Glutamatergic neuron (in vitro differentiated cells): ENCODE measurements around the gene MORC2. TPM values are rescaled to one million over a fixed set of nuclear protein-coding genes. Genes with fewer than 3 reads are reported as not detected.

Source experiments
- DNase-seq: peaks from one replicate; pipeline ENCODE4 v3.0.0; 2022
- H3K27ac Mint-ChIP-seq: one replicate; pipeline ENCODE4 v1.8.0; 2020; ENCODE audit warnings: mild to moderate bottlenecking, mixed read lengths, inconsistent platforms; ENCODE audit not compliant: unreplicated experiment
- H3K27me3 Mint-ChIP-seq: one replicate; pipeline ENCODE4 v1.8.0; 2020; ENCODE audit warnings: mild to moderate bottlenecking, moderate library complexity, mixed read lengths, inconsistent platforms; ENCODE audit not compliant: unreplicated experiment
- H3K36me3 Mint-ChIP-seq: one replicate; pipeline ENCODE4 v1.8.0; 2020; ENCODE audit warnings: mild to moderate bottlenecking, mixed read lengths, inconsistent platforms; ENCODE audit not compliant: unreplicated experiment
- H3K4me1 Mint-ChIP-seq: one replicate; pipeline ENCODE4 v1.8.0; 2020; ENCODE audit warnings: mild to moderate bottlenecking, low read depth, mixed read lengths, inconsistent platforms; ENCODE audit not compliant: unreplicated experiment
- H3K4me3 Mint-ChIP-seq: one replicate; pipeline ENCODE4 v1.8.0; 2020; ENCODE audit warnings: mild to moderate bottlenecking, mixed read lengths, inconsistent platforms; ENCODE audit not compliant: unreplicated experiment
- H3K9me3 Mint-ChIP-seq: one replicate; pipeline ENCODE4 v1.8.0; 2020; ENCODE audit warnings: mild to moderate bottlenecking, moderate library complexity, mixed read lengths, inconsistent platforms; ENCODE audit not compliant: unreplicated experiment
- total RNA-seq: library from RNA; stranded (reverse); fragmentation: NEBNext Ultra II Directional; extraction: Animal tissue kit (Norgen Biotek cat#: 25700); gene quantifications from one replicate; pipeline ENCODE4 v1.2.1, GENCODE V29; 2021; ENCODE audit not compliant: unreplicated experiment
- TF ChIP-seq, protein P1 (sequence below): fragments of 200-600 bp; sonication (generic); IDR thresholded peaks from one replicate; pipeline ENCODE4 v1.5.0; 2021; ENCODE audit not compliant: partially characterized antibody, unreplicated experiment

MORC2 gene
- total RNA-seq, 1 donor from 2014 or later, result 72.8 TPM

DNA sequence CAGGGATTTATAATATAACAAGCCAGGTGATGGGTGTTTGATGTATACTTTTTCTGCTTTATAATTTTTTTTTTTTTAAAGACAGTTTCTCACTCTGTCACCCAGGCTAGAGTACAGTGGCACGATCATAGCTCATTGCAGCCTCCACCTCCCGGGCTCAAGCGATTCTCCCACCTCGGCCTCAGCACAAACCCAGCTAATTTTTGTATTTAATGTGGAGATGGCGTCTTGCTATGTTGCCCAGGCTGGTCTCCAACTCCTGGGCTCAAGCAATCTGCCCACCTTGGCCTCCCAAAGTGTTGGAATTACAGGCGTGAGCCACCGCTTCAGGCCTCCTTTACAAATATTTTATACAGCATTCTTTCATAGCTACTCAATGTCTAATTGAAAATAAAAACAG lies 48.6 kb downstream of the MORC2 start:
- TF ChIP-seq, protein P1, sequence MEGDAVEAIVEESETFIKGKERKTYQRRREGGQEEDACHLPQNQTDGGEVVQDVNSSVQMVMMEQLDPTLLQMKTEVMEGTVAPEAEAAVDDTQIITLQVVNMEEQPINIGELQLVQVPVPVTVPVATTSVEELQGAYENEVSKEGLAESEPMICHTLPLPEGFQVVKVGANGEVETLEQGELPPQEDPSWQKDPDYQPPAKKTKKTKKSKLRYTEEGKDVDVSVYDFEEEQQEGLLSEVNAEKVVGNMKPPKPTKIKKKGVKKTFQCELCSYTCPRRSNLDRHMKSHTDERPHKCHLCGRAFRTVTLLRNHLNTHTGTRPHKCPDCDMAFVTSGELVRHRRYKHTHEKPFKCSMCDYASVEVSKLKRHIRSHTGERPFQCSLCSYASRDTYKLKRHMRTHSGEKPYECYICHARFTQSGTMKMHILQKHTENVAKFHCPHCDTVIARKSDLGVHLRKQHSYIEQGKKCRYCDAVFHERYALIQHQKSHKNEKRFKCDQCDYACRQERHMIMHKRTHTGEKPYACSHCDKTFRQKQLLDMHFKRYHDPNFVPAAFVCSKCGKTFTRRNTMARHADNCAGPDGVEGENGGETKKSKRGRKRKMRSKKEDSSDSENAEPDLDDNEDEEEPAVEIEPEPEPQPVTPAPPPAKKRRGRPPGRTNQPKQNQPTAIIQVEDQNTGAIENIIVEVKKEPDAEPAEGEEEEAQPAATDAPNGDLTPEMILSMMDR, result no peak
- H3K27me3 Mint-ChIP-seq, result no peaks in the 10 kb centered on the region
- peaks cover 3% of the 10 kb centered on the region for H3K9me3 Mint-ChIP-seq
- H3K36me3 Mint-ChIP-seq, result peaks cover 5% of the 10 kb centered on the region
- peaks cover 3% of the 10 kb centered on the region for H3K4me1 Mint-ChIP-seq
- DNase-seq, result no peak
- no peak overlapping the region for H3K4me3 Mint-ChIP-seq
- no peak overlapping the region for H3K27ac Mint-ChIP-seq

DNA sequence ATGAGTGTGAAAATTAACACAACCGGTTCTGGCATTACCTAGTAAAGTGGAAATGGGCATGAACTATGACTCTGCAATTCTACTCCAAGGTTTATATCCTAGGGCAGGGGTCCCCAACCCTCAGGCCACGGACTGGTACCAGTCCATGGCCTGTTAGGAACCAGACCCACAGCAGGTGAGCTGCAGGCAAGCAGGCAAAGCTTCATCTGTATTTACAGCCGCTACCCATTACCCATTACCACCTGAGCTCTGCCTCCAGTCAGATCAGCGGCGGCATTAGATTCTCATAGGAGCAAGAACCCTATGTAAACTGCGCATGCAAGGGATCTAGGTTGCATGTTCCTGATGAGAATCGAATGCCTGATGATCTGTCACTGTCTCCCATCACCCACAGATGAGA lies 49.8 kb downstream of the MORC2 start:
- Mint-ChIP-seq H3K27ac (no peak overlapping the region), H3K9me3 (peaks cover 3% of the 10 kb centered on the region), H3K36me3 (peaks cover 5% of the 10 kb centered on the region), H3K4me1 (peaks cover 3% of the 10 kb centered on the region), H3K27me3 (no peaks in the 10 kb centered on the region), H3K4me3 (no peak overlapping the region)
- DNase-seq, result no peak
- TF ChIP-seq, protein P1, result no peak

GRCh38 chr22:30910358-30910757 lies 58.2 kb downstream of the MORC2 start:
- no peak for DNase-seq
- no peak overlapping the region for H3K27ac Mint-ChIP-seq
- H3K36me3 Mint-ChIP-seq, result peaks cover 7% of the 10 kb centered on the region
- peaks cover under 1% of the 10 kb centered on the region for H3K9me3 Mint-ChIP-seq
- TF ChIP-seq, protein P1, result no peak
- H3K4me1 Mint-ChIP-seq, result no peaks in the 10 kb centered on the region
- H3K4me3 Mint-ChIP-seq, result no peak overlapping the region
- peaks cover 2% of the 10 kb centered on the region for H3K27me3 Mint-ChIP-seq

DNA sequence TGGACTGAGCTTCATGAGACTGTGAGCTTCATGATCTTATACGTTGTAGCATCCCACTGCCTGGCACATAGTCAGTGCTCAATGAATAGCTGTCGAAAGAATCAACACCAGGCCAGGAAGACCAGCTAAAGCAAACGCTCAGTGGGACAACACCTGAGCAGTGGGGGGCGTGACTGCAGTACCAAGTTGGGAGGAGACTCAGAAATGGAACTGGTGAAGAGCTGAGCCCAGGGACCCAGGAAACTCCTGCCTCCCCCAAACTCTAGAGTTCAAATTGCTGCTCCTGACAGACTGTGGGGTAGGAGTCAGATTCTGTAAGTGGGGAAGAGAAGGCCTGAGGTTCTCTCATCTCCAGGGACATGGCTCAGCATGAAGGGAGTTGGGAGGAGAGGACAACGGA lies 59.3 kb downstream of the MORC2 start:
- TF ChIP-seq, protein P1, result no peak
- Mint-ChIP-seq H3K27me3 (peaks cover 2% of the 10 kb centered on the region), H3K9me3 (no peaks in the 10 kb centered on the region), H3K27ac (no peak overlapping the region), H3K4me1 (no peaks in the 10 kb centered on the region), H3K36me3 (peaks cover 9% of the 10 kb centered on the region), H3K4me3 (no peak overlapping the region)
- DNase-seq, result no peak

DNA sequence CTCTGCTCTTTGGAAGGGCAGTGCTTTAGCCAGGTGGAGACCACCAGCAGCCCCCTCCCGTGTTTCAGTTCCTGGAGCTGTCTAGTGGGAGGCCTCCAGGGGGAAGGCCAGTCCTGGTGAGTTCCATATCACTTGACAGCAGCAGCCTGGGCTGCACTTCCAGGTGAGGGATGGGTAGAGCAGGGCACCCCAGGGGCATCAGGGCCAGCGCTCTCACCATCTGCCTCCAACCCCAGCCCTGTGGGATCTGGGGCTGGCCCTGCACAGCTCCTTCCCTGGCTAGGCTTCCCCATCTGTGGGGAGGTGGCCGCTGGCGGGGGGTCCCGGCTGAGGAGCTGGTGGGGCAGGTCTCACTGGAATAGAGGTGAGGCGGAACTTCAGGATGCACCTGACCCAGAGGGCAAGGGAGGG lies 60.5 kb downstream of the MORC2 start:
- no peak for DNase-seq
- TF ChIP-seq, protein P1, result no peak
- H3K27me3 Mint-ChIP-seq, result peaks cover 2% of the 10 kb centered on the region
- peaks cover 2% of the 10 kb centered on the region for H3K4me1 Mint-ChIP-seq
- H3K9me3 Mint-ChIP-seq, result no peaks in the 10 kb centered on the region
- H3K4me3 Mint-ChIP-seq, result no peak overlapping the region
- H3K27ac Mint-ChIP-seq, result no peak overlapping the region
- H3K36me3 Mint-ChIP-seq, result peaks cover 11% of the 10 kb centered on the region
